Occipital lobe (tissue), 2 donors: Measurements from ENCODE around the gene TTLL10. TPM values are rescaled to one million over a fixed set of nuclear protein-coding genes. Genes with fewer than 3 reads are reported as not detected.

Source experiments
- DNase-seq: peaks from one replicate; lab custom pipeline; 2025; lab: John Stamatoyannopoulos, UW
- total RNA-seq: library from RNA; depleted of rRNA; stranded (reverse); fragments of >200 nt; gene quantifications from one replicate; pipeline ENCODE4 v1.2.3, GENCODE V29; 2014

The TTLL10 gene
- total RNA-seq: not detected

- no peak for DNase-seq
These were observed at the start of gene TTLL10 for GRCh38 chr1:1173793-1174415. TTLL10 (plus strand) TSS chr1:1173880; CDS start chr1:1179216, 5,336 bp downstream.

DNA sequence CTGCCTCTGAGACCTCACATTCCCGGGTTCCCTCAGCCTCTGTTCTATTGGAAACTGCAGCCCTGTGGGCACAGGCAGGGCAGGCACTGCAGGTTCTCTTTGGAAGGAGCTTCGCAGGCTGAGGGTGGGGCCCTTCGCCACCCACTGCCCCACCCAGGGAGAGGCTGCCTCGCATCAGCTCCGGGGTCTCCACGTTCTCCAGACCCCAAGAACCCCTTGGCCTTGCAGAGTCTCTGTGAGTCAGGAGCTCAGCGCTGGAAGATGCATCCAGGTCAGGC, 49.2 kb upstream of the TTLL10 start:
- DNase-seq: no peak

DNA sequence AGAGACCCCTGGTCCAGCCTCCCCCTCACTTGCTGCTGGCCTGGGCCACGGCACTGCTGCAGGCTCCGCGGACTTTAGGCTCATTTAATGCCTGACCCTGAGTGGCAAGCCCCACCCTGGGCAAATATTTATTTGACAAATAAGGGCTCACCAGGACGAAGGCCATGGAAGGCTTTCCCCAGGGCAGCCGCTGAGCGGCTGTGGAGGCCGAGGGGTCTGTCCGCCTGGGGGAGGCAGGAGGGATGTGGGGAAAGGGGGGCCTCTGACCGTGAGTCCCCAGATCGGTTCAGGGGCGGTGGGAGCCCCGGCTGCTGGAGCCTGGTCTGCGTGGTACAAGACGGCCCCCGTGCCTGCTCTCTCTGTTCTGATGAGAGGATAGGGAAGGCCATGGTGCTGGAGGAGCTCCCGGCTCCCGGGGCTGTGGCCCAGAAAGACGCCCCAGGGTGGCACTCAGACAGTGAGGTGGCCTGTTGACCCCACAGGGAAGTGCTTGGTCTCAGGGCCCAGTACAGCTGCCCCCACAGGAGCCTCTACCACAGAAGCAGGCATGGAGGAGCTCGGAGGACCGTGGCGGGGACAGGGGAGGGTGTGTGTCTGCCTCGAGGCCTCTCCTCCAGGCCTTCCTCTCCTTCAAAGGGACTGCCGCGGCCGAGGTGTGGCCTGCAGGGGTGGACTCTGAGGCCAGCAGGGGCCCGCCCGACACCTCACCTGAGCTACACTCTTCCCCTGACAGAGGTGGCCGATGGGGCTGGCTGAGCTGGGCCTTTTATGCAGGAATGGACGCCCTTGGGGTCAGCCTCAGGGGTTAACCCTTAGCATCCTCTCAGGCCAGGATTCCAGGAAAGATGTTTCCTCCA, 48.7 kb upstream of the TTLL10 start:
- no peak for DNase-seq

DNA sequence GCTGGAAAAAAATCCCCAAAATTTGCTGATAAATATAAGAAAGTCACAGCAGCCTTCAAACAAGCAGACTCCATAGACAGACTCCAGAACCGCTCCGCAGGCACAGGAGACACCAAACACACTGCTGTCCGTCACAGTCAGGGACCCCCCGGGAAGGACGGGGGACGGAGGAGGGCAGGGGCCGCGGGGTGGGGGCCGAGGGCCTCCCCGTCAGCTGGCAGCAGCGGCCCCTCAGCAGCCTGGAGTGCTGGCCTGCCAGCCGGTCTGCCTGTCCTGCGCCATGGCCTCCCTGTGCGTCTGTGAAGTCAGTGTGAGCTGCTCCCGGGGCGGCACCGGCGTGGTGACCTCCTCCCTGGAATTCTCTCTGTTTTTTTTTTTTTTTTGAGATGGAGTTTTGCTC, 47.7 kb upstream of the TTLL10 start:
- DNase-seq: no peak

- no peak for DNase-seq
These were observed 45.9 kb upstream of the TTLL10 start for GRCh38 chr1:1127551-1128451.

DNA sequence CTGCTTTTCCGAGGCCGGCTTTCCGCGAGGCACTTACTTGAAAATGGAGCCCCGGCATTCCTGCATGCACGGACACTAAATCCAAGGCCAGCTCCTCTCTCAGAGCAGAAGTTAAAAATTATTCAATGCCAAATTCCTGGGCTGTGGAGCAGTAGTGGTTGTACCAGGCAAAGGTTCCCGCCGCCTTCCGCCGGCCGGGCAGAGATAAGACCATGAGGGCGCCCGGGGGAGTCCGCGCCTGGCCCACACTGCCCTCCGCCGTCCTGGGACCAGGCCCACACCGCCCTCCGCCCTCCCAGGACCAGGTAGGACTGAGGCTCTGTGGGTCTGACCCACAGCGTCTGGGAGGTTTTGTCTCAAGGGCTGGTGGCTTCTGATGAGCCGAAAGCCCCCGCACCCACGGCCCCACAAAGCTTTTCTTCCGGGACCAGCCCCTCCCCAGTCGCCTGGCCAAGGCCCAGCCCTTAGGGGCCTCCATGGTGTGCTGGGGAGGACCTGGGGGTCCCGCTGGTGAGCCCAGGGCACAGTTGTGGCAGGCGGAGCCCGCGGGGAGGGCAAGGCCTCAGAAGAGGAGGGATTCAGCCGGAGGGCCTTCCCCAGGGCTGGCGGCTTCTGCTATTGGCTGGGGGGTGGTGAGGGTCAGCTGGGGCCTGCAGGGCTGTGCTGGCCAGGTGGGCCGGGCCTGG, 45.1 kb upstream of the TTLL10 start:
- DNase-seq: no peak

DNA sequence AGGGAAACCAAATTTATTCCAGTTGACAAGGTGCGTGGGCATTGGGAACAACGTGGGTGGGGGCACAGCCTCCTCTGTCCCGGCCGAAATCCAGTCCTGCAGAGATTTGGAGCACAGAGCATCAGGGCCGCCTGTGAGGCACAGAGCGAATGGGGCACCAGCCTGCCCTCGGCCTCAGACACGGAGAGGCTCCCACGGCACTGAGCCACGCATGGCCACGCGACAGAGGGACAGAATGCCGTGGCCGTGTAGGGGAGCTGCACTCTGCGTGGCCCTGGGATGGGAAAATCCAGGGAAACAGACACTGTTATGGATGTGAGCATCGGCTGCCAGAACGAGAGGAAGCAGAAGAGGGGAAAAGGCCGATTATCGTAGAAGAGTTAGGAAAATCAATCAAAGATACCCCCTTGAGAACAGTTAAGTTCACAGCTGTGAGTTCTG, 44.3 kb upstream of the TTLL10 start:
- DNase-seq: no peak

DNA sequence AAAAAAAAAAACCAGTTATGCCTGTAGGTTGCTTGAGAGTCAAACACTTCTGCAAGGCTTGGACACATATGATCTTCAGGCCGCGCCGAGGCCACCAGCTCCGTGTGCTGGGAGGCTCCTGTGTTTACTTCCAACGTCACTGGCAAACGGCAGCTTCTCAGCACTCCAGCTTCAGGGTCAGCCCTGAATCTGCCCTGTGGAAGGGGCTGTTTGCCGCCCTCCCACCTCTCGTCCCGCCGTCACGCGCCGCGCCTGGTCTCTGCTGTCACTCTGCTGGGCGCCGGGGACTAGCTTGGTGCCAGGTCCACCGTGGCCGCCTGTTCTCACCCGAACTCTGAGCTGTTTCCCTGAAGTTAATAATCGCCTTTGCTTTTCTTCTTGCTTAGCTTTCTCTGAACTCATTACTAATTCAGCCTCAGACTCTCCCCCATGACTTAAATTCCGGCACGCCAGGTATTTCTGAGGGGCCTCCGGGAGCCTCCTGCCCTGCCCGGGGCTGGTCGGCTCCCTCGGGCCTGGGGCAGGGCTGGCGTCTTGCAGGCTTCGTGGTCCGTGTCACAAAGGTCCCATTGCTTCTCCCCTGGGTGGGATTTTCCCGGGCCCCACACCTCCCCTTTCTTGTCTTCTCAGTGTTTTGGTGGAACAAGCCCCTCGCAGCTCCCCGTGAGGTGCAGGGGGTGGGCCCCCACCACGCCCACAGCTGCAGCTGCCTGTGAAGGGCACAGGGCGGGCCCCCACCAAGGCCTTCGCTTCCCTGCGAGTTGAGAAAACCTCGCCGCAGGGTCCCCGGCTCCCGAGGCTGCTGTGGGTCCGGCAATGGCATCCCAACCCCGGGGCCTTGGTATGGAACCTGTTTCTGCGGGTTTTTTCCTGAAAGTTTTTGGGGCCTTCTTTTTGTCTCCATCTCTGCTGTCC, 43.2 kb upstream of the TTLL10 start:
- no peak for DNase-seq

GRCh38 chr1:1132042-1132950, 41.4 kb upstream of the TTLL10 start:
- no peak for DNase-seq

DNA sequence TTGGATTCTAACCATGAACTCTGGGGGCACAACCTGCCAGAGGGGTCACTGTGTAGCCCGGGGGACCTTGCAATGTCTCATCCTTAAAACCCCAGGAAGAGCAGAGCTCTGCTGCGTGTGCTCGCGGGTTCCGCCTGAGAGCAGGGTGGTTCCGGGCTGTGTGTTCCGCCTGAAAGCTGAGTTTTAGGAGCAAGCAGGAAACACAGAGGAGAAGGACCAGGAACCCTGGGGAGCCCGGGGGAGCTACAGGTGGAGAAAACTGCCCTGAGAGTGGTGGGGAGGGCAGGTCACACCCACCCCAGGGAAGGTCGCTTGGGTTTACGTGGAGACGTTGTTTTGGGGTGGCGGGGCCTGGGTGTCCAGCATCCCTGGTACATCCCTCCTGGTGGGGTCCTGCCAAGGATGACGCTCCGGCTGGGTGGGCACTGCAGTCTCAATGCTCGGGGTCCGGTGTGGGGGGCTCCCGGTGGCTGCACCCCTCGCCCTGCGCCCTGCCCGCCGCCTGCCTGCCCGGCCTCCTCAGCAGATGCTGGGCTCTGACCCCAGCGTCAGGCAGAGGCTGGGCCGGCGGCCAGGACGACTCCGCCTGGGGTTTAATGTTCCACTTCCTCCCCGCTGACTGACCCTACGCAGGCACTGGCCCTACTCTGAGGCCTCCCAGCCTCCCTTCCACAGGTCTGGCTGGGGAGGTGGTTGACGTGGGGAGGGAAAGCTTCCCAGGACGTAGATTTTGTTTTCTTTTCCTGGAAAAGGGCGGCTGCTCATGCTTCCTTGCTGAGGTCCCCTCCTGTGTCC, 40.5 kb upstream of the TTLL10 start:
- no peak for DNase-seq

DNA sequence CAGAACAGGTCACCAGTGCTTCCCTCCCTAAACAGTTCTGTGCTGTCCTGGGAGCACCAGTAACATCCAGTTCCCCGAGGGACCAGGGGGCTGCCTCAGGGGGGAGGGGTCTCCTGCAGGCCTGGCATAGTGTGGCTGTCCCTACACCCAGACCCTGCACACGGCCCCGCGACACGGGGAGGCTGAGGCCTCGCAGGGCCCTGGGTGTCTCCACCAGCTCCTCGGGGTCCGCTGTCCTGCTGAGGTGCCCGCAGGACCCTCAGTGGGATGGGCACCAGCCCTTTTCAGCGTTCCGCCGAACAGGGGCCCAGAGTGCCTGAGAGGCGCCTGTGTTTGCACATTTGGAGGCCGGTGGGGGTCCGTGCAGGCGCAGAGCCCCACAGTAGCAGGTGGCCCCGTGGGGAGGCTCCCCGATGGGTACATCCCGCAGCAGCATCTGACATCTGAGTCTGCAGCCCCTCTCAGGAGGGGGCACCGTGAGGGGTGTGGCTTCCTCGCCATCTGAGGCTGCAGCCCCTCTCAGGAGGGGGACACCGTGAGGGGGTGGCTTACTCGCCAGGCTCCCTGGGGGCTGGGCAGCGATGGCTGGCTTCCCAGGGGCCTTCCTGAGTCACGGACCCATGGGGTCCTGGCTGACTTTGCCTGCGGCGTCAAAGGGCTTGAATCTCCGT, 39.2 kb upstream of the TTLL10 start:
- DNase-seq: no peak

- DNase-seq: peak; percentile 31
These were observed 38.1 kb upstream of the TTLL10 start for GRCh38 chr1:1135339-1136136.

- DNase-seq: no peak
These were observed 37.0 kb upstream of the TTLL10 start for GRCh38 chr1:1136547-1137230.

DNA sequence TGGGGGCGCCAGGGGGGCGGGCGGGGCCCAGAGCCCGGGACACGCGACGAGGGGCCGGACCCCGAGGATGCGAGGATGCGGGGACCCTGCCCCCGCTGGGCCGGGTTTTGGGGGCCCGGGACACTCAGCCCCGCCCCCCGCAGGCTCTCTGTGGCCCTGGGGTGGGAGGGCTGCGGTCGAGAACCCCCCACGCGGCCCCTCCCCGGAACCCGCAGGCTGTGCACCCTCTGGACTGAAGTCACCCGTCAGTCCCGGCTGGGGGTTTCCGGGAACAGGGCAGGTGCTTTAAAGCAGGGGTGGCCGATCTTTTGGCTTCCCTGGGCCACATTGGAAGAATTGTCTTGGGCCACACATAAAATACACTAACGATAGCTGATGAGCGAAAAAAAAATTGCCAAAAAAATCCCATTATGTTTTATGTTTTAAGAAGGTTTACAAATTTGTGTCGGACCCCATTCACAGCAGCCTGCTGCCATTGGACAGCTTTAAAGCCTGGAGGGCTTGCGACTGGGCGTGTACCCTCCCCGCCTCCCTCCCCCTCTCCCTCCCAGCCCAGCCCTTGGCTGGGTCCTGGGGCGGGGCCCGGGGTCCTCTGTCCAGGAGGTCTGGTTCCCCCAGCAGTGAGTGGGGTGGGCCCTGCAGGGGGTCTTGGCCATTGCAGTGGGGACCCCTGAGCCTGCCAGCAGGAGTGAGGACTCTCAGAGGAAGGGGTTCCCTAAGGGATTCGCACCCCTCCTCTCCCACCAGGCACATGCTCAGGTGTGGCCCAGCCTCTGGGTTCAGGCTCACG, 36.2 kb upstream of the TTLL10 start:
- DNase-seq: no peak

DNA sequence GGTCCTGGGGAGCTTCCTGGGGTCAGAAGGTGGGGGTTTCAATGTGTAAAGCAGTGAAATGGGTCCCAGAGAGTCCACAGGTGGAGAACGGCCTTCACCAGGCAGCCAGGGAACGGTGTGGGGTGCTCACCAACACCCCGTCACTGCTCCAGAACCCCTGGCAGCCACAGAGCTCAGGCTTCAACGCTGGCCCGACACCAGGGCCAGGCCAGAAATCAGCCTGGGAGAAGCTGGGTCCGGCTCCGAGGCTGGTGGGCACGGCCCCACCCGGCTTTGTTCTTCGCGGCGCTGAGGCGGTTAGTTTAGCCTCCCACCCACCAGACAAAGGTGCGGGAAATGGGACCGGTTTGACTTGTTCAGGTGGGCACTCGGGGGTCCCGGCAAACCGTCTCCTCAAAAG, 33.0 kb upstream of the TTLL10 start:
- no peak for DNase-seq
